Stimulated activated naive CD4-positive, alpha-beta T cell (primary cell): ENCODE data around the gene MCM3AP.
"Not testable (repeated sequence)": the region's sequence is repeated elsewhere in the genome, so short reads cannot be mapped to it uniquely, and the experiment has no call there.

Source experiments
- DNase-seq, 6 experiments: peaks; one replicate each; lab custom pipeline; 2025; lab: John Stamatoyannopoulos, UW

The MCM3AP gene

DNA sequence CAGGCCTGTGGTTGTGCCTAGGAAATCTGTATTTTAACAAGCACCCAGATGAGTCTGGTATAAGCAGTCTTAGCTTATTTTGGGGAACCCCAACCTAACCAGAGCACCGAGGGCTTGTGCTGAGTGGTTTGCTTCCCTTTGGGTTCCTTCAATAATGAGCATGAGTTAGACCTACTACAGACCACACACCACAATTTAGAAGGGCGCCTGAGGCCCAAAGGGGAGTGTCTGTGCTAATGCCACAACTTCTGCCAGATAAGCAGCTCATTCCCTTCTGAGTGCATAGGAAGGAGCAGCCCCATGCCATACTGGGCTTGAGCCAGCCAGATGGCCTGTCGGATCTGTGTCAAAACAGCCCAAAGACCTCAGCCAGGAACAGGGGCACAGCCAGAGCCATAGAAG lies 41.5 kb downstream of the MCM3AP start:
- no peak for DNase-seq

DNA sequence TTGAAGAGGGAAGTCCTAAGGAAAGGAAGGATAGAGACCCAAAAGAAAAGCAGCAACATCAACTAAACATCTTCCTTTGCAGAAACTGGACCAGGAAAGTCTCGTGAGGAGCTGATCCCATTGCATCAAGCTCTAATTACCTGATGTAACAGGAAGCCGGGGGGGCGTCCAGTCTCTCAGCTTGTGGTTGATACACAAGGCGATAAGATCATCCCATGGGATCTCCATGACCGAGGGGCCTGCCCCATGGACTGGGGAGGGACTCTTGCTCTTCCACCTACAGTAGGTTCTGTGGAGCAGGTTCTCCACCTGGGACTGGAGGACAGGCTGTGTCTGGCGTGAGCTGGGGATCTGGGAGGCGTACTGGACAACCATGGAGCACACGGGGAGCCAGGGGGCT lies 42.1 kb downstream of the MCM3AP start:
- DNase-seq = no peak

DNA sequence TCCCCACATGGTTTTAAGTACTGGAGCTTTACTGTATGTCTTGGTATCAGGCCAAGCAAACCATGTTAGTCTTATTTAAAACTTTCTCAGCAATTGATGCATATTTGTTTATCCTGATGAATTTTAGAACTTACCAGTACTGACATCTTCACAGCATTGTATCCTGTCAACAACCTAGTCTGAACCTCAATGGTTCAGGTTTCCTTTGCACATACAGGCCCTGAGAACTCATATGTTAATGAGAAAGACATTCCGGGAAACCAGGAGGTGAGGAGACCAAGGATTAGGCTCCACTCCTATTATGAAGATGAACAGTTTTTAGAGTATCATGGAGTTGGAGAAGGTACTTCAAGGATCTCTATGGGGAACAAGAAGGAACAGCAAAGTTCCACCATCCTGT lies 43.8 kb downstream of the MCM3AP start:
- not testable (repeated sequence) for DNase-seq

DNA sequence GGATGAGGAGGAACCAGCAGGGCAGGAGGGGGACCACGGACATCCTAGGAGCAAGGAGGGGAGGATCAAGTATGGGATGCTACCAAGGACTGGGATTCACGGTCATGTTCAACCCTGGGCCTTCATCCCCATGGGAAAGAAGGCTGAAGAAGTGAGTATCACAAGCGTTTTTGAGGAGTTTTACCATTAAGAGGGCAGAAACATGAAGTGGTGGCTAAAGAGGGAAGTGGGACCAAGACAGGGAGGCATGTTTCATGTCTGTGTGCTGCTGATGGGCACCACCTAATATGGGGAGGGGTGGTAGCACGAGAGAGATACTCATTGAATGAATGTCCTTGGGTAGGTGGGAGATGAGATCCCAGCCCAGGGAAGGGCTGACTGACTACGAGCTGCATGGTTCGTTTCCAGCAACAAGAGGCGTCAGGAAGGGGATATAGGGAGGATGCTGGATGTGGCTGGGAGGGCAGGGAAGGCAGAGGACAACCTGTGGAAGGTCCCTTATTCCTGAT lies 45.5 kb downstream of the MCM3AP start:
- no peak for DNase-seq

DNA sequence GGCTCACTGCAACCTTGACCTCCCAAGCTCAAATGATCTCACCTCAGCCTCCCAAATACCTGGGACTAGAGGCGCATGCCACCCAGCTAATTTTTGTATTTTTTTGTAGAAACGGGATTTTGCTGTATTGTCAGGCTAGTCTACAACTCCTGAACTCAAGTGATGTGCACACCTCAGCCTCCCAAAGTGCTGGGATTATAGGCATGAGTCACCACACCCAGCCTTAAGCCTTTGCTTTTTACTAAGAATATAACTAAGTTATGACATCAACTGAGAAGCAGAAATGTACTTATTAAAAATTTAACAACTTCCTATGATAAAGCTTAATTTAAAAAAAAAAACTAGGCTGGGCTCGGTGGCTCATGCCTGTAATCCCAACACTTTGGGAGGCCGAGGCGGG lies 47.9 kb downstream of the MCM3AP start:
- no peak for DNase-seq

DNA sequence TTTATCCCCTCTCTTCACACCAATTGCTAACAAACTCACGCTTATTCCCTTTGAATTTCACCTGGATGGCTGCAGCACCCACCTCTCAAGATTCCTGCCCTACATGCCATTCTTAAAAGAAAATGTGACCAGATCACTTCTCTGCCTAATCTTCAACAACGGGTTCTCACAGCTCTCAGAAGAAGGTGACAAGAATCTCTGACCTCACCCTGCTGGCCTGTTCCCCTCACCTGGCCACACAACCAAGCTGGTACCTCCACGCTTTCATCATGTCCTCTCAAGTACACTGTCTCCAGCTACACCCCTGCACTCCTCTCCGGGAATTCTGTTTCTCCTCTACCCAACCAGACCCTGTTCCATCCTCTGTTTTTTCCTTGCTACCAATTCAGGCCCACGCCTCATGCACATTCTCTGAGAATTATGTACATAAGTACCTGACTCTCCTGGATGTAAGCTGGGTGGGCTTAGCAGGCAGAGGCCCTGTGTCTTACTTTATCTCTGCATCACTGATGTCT lies 50.9 kb downstream of the MCM3AP start:
- DNase-seq = no peak

DNA sequence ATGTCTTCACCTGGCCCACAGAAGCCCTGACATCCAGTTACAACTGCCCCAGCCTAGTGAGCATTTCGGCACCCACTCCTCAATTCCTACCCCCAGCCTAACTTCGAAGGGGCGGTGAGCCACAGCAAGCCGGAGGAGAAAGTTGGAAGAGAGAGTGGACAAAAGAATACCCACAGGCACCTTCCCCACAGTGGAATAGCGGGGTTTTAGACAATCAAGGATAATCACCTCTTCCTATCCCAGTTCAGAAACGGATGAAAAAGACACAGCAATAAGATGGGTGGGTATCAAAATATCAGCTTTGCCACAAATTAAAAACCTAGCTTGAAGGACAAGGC lies 55.5 kb downstream of the MCM3AP start:
- DNase-seq = no peak

DNA sequence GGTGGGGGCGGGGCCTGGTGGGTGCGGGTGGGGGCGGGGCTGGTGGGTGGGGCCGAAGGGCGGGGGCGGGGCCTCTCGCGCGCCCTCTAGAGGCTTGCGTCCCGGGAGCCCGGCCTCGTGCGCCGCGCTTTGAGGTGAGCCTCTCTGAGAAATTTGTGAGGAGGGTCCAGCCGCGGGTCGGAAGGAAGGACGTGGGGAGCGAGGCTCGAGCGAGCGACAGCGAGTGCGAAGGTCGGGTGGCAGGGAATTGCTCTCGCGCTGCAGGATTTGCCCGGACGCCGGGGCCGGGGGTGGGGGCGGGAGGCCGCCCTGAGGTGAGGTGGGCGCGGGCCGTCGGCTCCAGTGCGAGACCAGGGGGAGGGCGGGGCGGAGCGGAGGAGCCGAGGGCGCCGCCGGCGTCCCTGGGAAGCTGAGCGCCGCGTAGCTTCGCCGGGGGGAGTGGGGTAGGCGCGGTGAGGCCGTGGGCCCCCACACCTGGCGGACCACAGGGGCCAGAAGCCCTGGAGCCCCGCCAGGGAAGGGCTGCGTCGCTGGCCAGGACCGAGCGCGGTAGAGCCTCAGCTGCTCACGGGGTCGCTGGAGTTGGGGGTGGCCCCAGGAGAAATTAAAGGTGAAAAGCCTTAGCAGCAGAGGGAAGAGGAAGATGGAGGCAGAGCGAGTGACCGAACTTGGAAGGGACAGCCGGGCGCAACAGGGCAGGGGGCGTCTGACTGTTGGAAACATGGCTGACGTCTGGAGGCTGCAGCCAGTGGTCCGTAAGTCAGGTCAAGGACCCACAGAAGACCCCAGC lies 56.1 kb downstream of the MCM3AP start:
- DNase-seq = peak in 4 of 6 experiments; percentile 23 to 75 (median 57)

DNA sequence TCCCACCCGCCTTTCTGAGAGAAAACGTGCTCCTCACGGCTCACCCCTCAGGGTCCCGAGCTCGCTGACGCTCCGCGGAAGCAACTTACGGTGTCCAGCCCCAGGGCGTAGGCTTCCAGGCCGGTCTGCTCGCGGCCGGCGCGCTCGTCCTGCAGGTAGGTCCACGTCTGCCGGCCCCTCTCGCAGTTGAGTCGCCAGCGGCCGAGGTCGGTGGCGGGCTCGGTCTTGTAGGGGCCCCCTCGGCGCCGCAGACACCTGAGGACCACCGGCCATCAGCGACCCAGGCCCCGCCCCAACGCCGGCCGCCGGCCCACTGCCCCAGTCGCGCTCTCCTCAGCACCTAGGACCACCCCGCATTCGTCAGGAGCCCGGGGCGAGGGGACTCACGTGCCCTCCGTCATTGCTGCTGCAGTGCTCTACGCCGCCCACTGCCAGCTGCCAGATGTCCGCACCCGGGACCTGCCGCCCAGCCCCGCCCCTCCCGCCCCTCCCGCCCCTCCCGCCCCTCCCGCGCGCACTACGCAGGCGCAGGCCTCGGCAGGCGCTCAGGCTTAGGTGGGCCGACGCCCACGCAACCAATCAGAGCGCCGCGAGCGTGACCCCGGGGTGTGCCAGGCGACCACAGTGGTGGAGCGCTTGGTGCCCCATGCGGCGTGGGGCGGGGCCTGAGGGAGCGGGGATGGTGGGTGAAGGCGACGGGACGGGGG lies 56.9 kb downstream of the MCM3AP start, which contains the start of gene LSS:
TSS of gene LSS (minus strand) at position 430 of the 707 bp plus-strand sequence. CDS start at position 401, 29 bp downstream.
- DNase-seq = peak; percentile 92 to 98 (median 94)

DNA sequence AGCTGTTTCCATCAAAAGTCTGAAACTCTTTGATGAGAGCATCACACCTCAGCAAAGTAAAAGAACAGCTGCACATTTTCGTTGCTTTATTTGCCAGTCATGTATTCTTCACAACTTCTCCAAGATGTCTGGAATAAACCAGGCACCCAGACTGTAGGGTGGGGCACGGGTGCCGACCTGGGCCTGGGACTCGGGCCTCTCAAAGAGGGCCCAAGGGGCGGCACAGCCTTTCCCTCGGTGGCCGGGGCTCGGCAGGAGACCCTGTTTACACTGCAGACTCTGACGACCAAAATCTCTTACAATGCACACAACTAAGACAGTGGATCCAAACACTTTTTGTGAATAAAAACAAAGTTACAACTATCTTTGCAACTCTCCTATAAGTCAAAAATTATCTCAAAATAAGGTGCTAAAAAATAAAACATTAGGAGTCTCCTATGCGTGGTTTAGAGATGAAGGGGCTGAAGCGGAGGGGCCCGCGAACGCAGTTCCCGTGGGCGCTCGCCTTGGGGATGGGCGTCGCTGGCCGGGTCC lies 57.5 kb downstream of the MCM3AP start:
- DNase-seq = no peak

DNA sequence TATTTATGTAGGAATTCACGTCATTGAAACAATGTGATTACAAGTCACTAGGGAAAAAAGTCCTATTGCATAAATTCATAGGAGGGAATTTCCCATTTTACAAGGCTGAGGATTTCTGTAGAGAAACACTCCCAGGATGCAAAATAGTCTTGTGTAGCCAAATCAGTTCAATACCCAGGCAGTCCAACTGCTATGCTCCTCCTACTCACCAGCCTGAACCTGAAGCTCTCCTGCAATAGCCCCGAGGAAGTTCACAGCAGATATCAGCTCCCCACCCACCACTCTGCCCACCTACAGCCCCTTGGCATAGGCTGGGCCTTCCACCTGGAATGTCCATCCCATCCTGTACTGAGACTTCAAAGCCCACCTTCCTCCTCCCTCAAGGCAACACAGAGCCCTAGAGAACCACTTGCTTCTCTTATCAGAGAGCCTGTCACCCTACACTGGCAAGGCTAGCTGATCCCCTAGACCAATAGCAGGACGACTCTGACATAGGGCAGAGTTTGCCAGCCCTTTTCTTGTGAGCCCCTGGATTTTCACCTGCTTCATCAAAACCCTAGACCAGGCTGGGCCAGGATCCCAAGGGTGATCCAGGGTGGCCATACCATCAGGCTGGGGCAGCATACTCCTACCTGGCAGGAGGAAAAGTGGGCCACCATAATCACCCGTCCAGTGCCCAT lies 58.4 kb downstream of the MCM3AP start:
- DNase-seq = no peak

DNA sequence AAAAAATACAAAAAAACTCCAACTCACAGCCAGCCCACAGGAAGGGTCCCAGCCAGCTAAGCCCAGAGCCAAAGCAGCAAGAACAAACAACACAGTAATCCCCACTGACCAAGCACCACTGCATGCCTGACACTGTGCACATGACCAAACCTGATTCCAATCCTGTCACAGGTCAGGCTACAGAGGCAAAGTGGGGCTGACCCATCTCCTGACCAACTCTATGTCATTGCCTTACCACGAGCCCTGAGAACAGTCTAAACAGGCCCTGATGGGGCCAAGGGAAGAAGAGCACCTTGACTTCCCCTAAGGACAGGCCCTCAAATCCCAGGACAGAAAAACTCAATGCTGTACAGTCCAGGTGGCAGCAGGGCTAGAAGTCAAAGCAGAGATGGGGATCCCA lies 59.3 kb downstream of the MCM3AP start:
- DNase-seq = no peak

DNA sequence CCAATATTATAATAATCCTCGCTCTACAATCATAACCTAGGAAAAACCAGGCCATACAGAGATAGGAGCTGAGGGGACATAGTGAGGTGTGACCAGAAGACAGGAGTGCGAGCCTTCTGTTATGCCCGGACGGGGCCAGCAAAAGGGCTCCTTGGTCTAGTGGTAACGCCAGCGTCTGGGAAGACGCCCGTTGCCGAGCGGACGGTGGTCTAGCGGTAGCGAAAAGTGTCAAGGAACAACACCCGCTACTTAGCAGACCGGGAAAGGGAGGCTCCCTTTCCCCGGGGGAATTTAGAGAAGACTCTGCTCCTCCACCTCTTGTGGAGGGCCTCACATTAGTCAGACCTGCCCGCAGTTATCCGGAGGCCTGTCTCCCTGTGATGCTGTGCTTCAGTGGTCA lies 61.8 kb downstream of the MCM3AP start:
- DNase-seq = not testable (repeated sequence)

DNA sequence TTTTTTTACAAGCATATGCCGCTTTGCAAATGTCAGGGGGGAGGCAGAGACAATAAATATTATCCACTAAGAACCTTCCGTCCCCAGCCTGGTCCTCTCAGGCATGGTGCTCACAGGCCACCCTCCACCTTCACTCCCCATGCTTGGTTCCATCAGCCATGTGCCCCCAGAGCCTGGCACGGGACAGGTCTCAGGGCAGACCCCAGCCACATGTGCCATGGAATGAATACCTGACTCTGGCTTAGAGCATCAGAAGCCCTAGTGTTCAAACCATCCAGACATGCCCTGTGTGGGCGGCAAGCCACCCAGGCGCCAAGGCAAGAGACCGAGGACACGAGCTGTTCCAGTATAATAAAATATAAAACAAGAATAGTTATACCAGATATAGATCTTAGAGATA lies 62.2 kb downstream of the MCM3AP start:
- DNase-seq = no peak

DNA sequence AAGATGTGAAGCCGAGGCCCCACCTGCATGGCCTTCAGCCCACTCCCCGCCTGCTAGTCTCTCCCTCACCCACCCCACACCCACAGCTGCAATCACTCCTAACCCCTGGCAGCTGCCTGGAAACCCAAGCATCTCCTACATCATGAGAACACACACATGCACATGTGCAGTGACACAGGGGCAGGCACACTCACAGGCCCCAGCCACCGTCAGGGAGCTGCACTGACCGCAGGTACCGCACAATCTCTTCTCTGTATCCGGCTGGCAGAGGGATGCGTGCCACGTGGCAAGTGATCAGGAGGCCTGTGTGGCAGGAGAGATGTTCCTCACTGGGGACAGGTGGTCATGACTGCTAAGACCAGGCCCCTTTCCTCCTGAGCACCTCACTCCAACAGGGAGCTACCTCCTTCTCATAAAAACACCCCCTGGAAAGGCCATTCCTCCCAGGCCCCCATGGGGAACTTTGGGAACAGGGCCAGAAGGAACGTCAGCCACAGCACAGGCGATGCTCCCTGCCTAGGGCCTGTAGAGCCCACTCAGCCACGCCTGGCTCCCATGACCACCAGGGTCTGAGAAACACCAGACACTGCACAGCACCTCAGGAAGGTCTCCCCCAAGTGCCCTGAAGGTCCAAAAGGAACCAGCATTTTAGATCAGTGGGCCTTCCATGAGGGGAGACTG lies 62.8 kb downstream of the MCM3AP start:
- DNase-seq = no peak

DNA sequence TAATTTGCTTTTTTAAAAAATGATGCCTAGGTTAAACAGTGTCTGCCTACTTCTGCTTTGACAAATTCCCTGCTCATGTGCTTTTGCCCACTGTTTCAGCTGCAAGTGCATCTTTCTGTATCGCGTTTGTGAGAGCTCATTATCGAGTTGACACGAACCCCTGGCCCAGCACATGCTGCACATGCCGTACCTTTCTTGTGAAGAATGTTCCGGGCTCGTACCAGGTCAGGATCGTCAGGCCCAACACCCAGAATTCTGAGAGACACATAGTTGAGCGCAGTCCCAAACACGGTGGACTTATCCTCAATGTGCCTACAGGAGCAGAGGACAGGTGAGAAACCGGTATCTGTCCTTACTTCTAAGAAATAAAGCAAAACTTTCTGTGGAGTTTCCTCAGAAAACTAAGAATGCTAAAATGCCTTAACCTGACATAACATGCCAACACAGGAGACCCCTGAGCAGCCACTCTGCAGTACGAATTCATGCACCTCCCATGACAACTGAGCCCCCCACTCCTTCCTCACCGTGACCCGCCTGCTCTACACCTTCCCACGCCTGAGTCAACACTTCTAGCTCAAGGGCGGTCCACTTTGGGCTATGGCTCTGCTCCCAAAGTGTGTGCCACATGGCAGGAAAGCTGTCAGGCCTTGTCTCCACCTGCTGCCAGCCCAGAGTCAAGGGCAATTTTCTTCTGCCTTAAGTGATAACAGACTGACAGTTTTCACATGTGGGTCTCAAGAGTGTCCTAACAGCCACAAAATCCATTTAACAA lies 63.6 kb downstream of the MCM3AP start:
- no peak for DNase-seq

DNA sequence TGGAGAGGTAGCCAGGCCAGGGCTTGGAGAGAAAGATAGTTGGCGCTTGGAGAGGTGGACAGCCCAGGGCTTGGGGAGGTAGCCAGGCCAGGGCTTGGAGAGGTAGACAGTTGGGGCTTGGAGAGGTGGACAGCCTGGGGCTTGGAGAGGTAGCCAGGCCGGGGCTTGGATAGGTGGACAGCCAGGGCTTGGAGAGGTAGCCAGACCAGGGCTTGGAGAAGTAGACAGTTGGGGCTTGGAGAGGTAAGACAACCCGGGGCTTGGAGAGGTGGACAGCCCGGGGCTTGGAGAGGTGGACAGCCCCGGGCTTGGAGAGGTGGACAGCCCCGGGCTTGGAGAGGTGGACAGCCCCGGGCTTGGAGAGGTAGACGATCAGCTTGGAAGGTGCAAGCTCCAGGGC lies 64.6 kb downstream of the MCM3AP start:
- DNase-seq = no peak

DNA sequence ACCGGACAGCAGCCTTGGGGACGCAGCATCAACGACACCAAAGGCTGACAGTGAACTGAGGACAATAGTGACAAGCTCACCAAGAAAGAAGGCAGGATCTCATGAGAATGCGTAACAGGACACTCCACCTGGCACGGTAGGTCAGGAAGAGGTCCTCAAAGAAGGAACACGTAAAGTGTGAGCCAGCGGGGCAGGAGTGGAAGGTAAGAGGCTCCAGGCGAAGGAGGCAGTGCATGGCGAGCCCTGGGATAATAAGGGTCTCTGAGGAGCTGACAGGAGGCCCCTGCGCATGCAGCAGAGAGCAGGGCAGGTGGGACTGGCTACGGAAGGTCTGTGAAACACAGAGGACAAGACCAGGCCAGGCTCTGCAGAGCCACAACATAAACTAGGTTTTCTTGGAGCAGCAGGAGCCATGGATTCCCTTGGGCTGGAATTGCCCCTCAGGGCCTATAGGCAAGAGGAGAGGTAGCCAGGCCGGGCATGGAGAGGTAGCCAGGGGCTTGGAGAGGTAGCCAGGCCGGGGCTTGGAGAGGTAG lies 65.1 kb downstream of the MCM3AP start:
- DNase-seq = no peak

DNA sequence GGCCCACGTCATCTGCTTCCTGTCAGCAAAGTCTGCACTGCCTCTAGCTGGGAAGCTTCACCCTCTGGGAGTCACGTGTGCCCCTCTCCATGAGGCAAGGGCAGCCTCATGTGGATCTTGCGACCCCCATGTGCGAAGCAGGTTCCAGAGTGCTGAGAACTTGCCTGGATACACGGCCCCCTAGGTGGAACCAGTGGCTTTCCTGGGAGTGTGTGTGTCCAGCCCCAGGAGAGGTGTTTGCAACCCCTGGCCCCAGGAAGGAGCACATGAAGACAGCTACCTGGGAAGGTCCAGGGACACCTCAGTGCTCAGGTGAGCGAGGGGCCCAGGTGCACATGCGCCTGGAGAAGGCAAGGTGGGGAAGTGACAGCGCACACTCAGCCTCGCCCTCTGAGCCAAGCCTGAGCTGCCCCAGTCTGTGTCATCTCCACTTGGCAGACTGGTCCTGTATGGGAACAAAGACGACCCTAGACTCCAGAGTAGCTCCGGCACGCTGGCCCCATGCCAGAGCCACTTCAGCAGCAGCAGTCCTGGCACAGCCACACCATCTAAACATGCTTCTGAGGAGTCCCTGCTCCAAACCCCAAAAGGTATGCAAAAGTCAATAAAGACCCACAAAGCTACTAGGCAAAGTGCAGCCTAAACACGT lies 65.7 kb downstream of the MCM3AP start:
- DNase-seq = no peak
